ENCODE measurements around the gene KBTBD6.

DNA sequence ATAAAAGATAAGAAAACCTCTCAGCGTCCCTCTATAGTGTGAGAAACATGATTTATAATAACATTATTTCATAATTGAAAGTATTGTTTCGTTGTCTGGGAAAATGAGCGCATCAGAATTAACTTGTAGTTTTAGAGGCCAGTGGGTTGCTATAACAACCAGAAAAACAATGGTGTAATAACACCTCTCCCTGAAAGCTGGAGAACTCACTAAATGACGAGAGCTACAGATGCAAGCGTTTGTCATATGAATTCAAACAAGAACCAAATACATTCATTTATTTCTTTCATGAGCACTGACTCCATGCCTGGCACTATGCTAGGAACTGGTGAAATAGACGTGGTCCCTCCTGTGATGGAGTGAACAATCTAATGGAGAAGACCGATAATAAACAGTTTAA, 45.4 kb upstream of the KBTBD6 start:
- TF ChIP-seq, protein P1, sequence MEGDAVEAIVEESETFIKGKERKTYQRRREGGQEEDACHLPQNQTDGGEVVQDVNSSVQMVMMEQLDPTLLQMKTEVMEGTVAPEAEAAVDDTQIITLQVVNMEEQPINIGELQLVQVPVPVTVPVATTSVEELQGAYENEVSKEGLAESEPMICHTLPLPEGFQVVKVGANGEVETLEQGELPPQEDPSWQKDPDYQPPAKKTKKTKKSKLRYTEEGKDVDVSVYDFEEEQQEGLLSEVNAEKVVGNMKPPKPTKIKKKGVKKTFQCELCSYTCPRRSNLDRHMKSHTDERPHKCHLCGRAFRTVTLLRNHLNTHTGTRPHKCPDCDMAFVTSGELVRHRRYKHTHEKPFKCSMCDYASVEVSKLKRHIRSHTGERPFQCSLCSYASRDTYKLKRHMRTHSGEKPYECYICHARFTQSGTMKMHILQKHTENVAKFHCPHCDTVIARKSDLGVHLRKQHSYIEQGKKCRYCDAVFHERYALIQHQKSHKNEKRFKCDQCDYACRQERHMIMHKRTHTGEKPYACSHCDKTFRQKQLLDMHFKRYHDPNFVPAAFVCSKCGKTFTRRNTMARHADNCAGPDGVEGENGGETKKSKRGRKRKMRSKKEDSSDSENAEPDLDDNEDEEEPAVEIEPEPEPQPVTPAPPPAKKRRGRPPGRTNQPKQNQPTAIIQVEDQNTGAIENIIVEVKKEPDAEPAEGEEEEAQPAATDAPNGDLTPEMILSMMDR (IDR thresholded peaks at IDR 0.05) = no peak
- no peak for TF ChIP-seq EP300 (IDR thresholded peaks at IDR 0.05)

Measured in upper lobe of left lung (tissue), 4 donors.